Stimulated activated CD8-positive, alpha-beta memory T cell treated with anti-CD3 and anti-CD28 coated beads, Interleukin-12 subunit alpha, Interleukin-12 subunit beta, amount 100 ng/mL, for 1 hour (primary cell): ENCODE data around the gene ZBTB7C.

Experiments
- DNase-seq: peaks from one replicate; pipeline ENCODE4 v3.0.0-alpha.2; 2020; ENCODE audit warnings: low read depth

ZBTB7C gene

GRCh38 chr18:48053881-48054816 is 355.0 kb downstream of the ZBTB7C start:
- no peak for DNase-seq

- no peak for DNase-seq
Observed at GRCh38 chr18:48052842-48053241, 356.3 kb downstream of the ZBTB7C start.

GRCh38 chr18:48051945-48052840 is 357.0 kb downstream of the ZBTB7C start:
- no peak for DNase-seq

GRCh38 chr18:48050176-48050575 is 359.0 kb downstream of the ZBTB7C start:
- DNase-seq, result no peak

GRCh38 chr18:48049757-48050156 is 359.4 kb downstream of the ZBTB7C start:
- DNase-seq, result no peak

GRCh38 chr18:48048251-48048650 is 360.9 kb downstream of the ZBTB7C start:
- DNase-seq, result no peak

- DNase-seq, result no peak
Observed at GRCh38 chr18:48046843-48047242, 362.3 kb downstream of the ZBTB7C start.

- DNase-seq, result no peak
Observed at GRCh38 chr18:48045744-48046143, 363.4 kb downstream of the ZBTB7C start.

- DNase-seq, result no peak
Observed at GRCh38 chr18:48044944-48045343, 364.2 kb downstream of the ZBTB7C start.

- no peak for DNase-seq
Observed at GRCh38 chr18:48043166-48043565, 366.0 kb downstream of the ZBTB7C start.

- no peak for DNase-seq
Observed at GRCh38 chr18:48042431-48042830, 366.8 kb downstream of the ZBTB7C start.

GRCh38 chr18:48040457-48041110 is 368.6 kb downstream of the ZBTB7C start:
- DNase-seq, result no peak

- no peak for DNase-seq
Observed at GRCh38 chr18:48039769-48040215, 369.4 kb downstream of the ZBTB7C start.

- DNase-seq, result no peak
Observed at GRCh38 chr18:48038636-48039035, 370.5 kb downstream of the ZBTB7C start.

- no peak for DNase-seq
Observed at GRCh38 chr18:48037481-48038271, 371.5 kb downstream of the ZBTB7C start.

GRCh38 chr18:48036641-48037421 is 372.4 kb downstream of the ZBTB7C start:
- DNase-seq, result no peak

GRCh38 chr18:48036226-48036625 is 373.0 kb downstream of the ZBTB7C start:
- DNase-seq, result no peak

- no peak for DNase-seq
Observed at GRCh38 chr18:48035556-48035860, 373.7 kb downstream of the ZBTB7C start.

- no peak for DNase-seq
Observed at GRCh38 chr18:48034651-48035555, 374.3 kb downstream of the ZBTB7C start.
